SK-N-SH (cell line): ENCODE data around the gene G2E3. TPM values are rescaled to one million over a fixed set of nuclear protein-coding genes. Genes with fewer than 3 reads are reported as not detected.

Experiments used
- CTCF ChIA-PET: fragments of 300-600, 350-600 bp; formaldehyde crosslinking; extraction: SDS; loops from one replicate; lab custom pipeline; 2021; lab: Yijun Ruan, JAX
- POLR2A ChIA-PET: fragments of 350-600 bp; sonication (Branson Sonifier 250); formaldehyde crosslinking; extraction: SDS; loops from one replicate; lab custom pipeline; 2020; ENCODE audit warnings: antibody characterized with exemption, inconsistent platforms; lab: Yijun Ruan, JAX
- DNase-seq: peaks from one replicate; pipeline ENCODE4 v3.0.0; 2012
- H2AFZ ChIP-seq: fragments of 200-600 bp; sonication (generic); 2 replicates; pipeline ENCODE4 v1.8.1; 2016; ENCODE audit warnings: antibody characterized with exemption, mild to moderate bottlenecking, low read depth
- H3F3A ChIP-seq: fragments of 200-600 bp; sonication (generic); replicated peaks from 2 replicates; pipeline ENCODE3; 2016; ENCODE audit warnings: antibody characterized with exemption, mild to moderate bottlenecking; ENCODE audit not compliant: insufficient read depth
- H3K27ac ChIP-seq, 2 experiments: fragments of 200-500 bp in 1 of 2; fragments of 200-600 bp in 1 of 2; sonication (Bioruptor generic) in 1 of 2; sonication (generic), shearing (Covaris generic) in 1 of 2; 2 replicates each; pipeline versions ENCODE4 v1.5.1 to v1.6.1; 2014 to 2016; ENCODE audit warnings: low read depth in 2 of 2, inconsistent platforms in 1 of 2, low read length in 1 of 2, mild to moderate bottlenecking in 1 of 2, mixed read lengths in 1 of 2
- H3K27me3 ChIP-seq: fragments of 200-600 bp; sonication (generic), shearing (Covaris generic); 2 replicates; pipeline ENCODE4 v1.6.1; 2016; ENCODE audit warnings: mixed run types; ENCODE audit not compliant: insufficient read depth
- H3K36me3 ChIP-seq, 2 experiments: fragments of 200-500 bp in 1 of 2; fragments of 200-600 bp in 1 of 2; sonication (Bioruptor generic) in 1 of 2; sonication (generic) in 1 of 2; replicated peaks in 1 of 2; 2 replicates each; pipeline versions ENCODE3 to v1.5.1; 2014 to 2016; ENCODE audit warnings: low read length in 1 of 2, mild to moderate bottlenecking in 1 of 2; ENCODE audit not compliant: insufficient read depth in 2 of 2, control insufficient read depth in 1 of 2
- H3K4me1 ChIP-seq, 2 experiments: fragments of 200-500 bp in 1 of 2; fragments of 200-600 bp in 1 of 2; sonication (Bioruptor generic) in 1 of 2; sonication (generic), shearing (Covaris generic) in 1 of 2; 2 replicates each; pipeline versions ENCODE4 v1.5.1 to v1.6.1; 2014 to 2016; ENCODE audit warnings: low read depth in 1 of 2, low read length in 1 of 2, mixed run types in 1 of 2; ENCODE audit not compliant: insufficient read depth in 2 of 2, control insufficient read depth in 1 of 2
- H3K4me2 ChIP-seq: fragments of 200-600 bp; sonication (generic), shearing (Covaris generic); 2 replicates; pipeline ENCODE4 v1.6.1; 2017; ENCODE audit warnings: mixed run types
- H3K4me3 ChIP-seq, 2 experiments: fragments of 200-500 bp in 1 of 2; fragments of 200-600 bp in 1 of 2; sonication (Bioruptor generic) in 1 of 2; sonication (generic), shearing (Covaris generic) in 1 of 2; 2 replicates each; pipeline versions ENCODE4 v1.5.1 to v1.8.1; 2014 to 2016; ENCODE audit warnings: low read depth in 2 of 2, inconsistent platforms in 1 of 2, low read length in 1 of 2, mild to moderate bottlenecking in 1 of 2, mixed read lengths in 1 of 2, moderate library complexity in 1 of 2
- H3K79me2 ChIP-seq: fragments of 200-600 bp; sonication (generic); 2 replicates; pipeline ENCODE4 v1.8.1; 2017; ENCODE audit warnings: mild to moderate bottlenecking; ENCODE audit not compliant: insufficient read depth
- H3K9ac ChIP-seq: fragments of 200-600 bp; sonication (generic); 2 replicates; pipeline ENCODE4 v1.6.1; 2017; ENCODE audit warnings: mixed run types
- H3K9me2 ChIP-seq: fragments of 200-600 bp; sonication (generic); 2 replicates; pipeline ENCODE4 v1.6.1; 2017; ENCODE audit warnings: mixed run types
- H3K9me3 ChIP-seq: fragments of 200-600 bp; sonication (generic); 2 replicates; pipeline ENCODE4 v1.6.1; 2017; ENCODE audit warnings: mixed run types, mild to moderate bottlenecking, moderate library complexity
- H4K20me1 ChIP-seq: fragments of 200-600 bp; sonication (generic); 2 replicates; pipeline ENCODE4 v1.6.1; 2017; ENCODE audit warnings: mild to moderate bottlenecking, mixed run types; ENCODE audit not compliant: insufficient read depth
- EP300 ChIP-seq, 2 experiments: IDR thresholded peaks; 2 replicates each; pipeline versions ENCODE4 v1.4.0 to v1.6.1; 2012; ENCODE audit warnings: borderline replicate concordance in 1 of 2, low read depth in 1 of 2, low read length in 1 of 2
- GABPA ChIP-seq: IDR thresholded peaks from 2 replicates; pipeline ENCODE4 v1.4.0; 2012; ENCODE audit warnings: low read depth, mild to moderate bottlenecking
- MEF2A ChIP-seq: IDR thresholded peaks from 2 replicates; pipeline ENCODE4 v1.4.0; 2012; ENCODE audit warnings: low read depth, borderline replicate concordance
- POLR2AphosphoS5 ChIP-seq: IDR thresholded peaks from 2 replicates; pipeline ENCODE4 v1.6.1; 2012; ENCODE audit warnings: low read depth, low read length
- SMC3 ChIP-seq: IDR thresholded peaks from 2 replicates; pipeline ENCODE4 v1.6.1; 2012; ENCODE audit warnings: low read depth, low read length, improper control_type of control experiment
- TCF12 ChIP-seq: IDR thresholded peaks from 2 replicates; pipeline ENCODE4 v1.4.0; 2012
- WGBS: methylation state at CpG from one replicate; pipeline ENCODE4 v1.1.6; 2017; ENCODE audit warnings: low lambda C conversion rate; 5-methylcytosine and 5-hydroxymethylcytosine counted together
- polyA plus RNA-seq, 3 experiments: library from polyadenylated mRNA; depleted of rRNA; stranded (reverse); fragments of >200 nt; gene quantifications; 2 replicates each; pipeline ENCODE4 v1.2.3, GENCODE V29; 2012
- TF ChIP-seq, protein P1 (sequence below): fragments of 200-600 bp; sonication (generic); IDR thresholded peaks from 2 replicates; pipeline ENCODE4 v1.6.1; 2017; ENCODE audit warnings: antibody characterized with exemption, mild to moderate bottlenecking, moderate library complexity

Gene G2E3
- polyA plus RNA-seq, 1 of the 3 experiments (the other 2 are of a cell fraction): 2.9 TPM

DNA sequence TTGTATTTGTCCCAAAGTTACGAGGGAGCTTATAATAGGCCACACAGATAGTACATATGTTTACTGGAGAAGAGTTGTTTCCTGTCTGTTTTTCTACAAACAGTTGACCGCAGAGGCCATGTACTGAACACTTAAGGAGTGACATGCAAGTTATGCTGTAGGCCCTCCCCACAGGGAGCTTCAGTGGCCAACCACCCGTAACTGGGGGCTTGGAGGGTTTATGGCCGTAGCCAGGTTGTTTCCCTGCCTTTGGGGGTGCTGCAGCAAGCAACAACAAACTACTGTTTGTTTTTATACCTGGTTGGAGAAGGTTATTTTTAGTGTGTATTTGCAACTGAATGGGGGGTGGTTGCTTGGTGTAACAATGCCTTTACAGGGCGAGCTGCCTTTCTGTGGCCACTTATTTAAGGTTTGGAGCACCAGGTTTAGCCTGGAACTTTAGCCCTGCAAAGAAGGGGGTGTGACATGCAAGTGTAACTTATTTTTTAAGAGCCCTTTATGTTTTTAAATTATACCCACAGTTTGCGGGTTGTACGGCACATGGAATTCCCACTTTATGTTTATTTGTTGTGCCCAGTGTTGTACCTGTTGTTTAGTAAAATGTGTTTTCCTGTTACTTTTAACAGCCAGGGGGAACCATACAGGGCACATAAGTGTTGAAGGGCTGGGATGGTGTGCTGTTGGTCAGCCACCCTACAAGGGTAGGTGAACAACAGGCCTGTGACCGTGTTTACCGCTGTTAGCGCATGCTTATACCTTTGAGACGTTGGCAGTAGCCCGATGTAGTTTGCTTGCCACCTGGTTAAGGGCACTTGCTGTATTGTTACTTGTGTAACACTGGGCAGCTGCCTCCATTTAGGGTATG, 29.9 kb upstream of the G2E3 start:
- ChIA-PET CTCF (interaction anchor here (0.8 kb wide), 1 partner anchor 21 kb away, joined by 3 read pairs; no protein-coding TSS in a partner anchor), POLR2A (no interaction called here)
- Histone ChIP-seq H3K27me3 (no peaks in the 10 kb centered on the region), H3K27ac (no peak overlapping the region), H3K79me2 (no peaks in the 10 kb centered on the region), H3K4me2 (no peak overlapping the region), H2AFZ (no peak overlapping the region), H3K9ac (no peak overlapping the region), H3K4me3 (no peak overlapping the region), H3K9me2 (no peaks in the 10 kb centered on the region), H4K20me1 (no peaks in the 10 kb centered on the region), H3F3A (no peaks in the 10 kb centered on the region), H3K4me1 (no peaks in the 10 kb centered on the region), H3K36me3 (no peaks in the 10 kb centered on the region), H3K9me3 (no peaks in the 10 kb centered on the region)
- TF ChIP-seq EP300 (IDR thresholded peaks at IDR 0.05; ENCODE audit: borderline replicate concordance in 1 of 2, low read depth in 1 of 2, low read length in 1 of 2): no peak
- TF ChIP-seq, protein P1, sequence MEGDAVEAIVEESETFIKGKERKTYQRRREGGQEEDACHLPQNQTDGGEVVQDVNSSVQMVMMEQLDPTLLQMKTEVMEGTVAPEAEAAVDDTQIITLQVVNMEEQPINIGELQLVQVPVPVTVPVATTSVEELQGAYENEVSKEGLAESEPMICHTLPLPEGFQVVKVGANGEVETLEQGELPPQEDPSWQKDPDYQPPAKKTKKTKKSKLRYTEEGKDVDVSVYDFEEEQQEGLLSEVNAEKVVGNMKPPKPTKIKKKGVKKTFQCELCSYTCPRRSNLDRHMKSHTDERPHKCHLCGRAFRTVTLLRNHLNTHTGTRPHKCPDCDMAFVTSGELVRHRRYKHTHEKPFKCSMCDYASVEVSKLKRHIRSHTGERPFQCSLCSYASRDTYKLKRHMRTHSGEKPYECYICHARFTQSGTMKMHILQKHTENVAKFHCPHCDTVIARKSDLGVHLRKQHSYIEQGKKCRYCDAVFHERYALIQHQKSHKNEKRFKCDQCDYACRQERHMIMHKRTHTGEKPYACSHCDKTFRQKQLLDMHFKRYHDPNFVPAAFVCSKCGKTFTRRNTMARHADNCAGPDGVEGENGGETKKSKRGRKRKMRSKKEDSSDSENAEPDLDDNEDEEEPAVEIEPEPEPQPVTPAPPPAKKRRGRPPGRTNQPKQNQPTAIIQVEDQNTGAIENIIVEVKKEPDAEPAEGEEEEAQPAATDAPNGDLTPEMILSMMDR: no peak
- no peak for TF ChIP-seq MEF2A
- DNase-seq: no peak
- WGBS: 52% methylated on average over 12 of the region's 12 CpGs

DNA sequence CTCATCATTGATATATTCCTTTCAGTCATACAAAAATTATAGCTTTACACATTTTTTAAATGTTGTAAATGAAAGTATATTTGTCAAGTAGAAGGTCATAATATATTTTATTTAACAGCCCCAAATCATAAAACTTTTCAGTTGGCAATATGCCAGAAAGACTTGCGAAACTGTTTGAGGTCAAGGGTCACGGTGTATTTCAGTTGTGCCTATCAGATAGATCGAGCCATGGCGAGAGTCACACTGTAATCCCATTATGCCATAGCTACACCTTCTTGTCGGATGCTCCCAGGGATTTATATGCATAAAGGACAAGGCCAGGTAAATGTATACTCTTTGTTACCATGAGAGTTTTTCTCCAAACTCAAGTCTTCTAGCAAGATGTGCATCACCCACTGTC, 26.7 kb upstream of the G2E3 start:
- no peaks in the 10 kb centered on the region for H3K9me3 ChIP-seq
- TF ChIP-seq SMC3 (no peak), POLR2AphosphoS5 (no peak)
- DNase-seq: no peak
- no peak overlapping the region for H3K4me3 ChIP-seq
- H3K9me2 ChIP-seq: no peaks in the 10 kb centered on the region
- no peaks in the 10 kb centered on the region for H4K20me1 ChIP-seq
- no peaks in the 10 kb centered on the region for H3F3A ChIP-seq
- no peaks in the 10 kb centered on the region for H3K79me2 ChIP-seq
- H3K27ac ChIP-seq: no peak overlapping the region
- ChIA-PET CTCF (interaction anchor here (0.9 to 3.2 kb wide), 2 partner anchors 11 to 13 kb away, joined by 3 to 12 read pairs; no protein-coding TSS in a partner anchor), POLR2A (no interaction called here)
- no peaks in the 10 kb centered on the region for H3K4me1 ChIP-seq
- no peak overlapping the region for H3K4me2 ChIP-seq
- no peaks in the 10 kb centered on the region for H3K27me3 ChIP-seq
- 74% methylated on average over 5 of the region's 5 CpGs for WGBS
- no peak overlapping the region for H2AFZ ChIP-seq
- no peak overlapping the region for H3K9ac ChIP-seq
- H3K36me3 ChIP-seq: no peaks in the 10 kb centered on the region

DNA sequence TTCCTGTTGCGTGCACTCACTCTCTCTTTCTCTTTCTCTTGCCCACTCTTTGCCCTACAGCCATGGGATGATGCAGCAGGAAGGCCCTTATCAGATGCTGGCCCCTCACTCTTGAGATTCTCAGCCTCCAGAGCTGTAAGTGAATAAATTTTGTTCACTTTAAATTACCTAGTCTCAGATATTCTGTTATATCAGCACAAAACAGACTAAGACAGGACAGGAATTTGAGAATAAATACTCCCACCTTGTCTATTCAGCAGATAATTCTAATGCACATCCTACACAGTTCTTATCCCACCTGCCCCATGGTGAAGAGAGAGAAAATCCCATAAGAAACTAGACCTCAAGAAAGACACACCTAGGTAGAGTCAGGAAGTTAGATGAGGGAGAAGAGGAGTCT, 25.8 kb upstream of the G2E3 start:
- no peak overlapping the region for H3K4me2 ChIP-seq
- no peaks in the 10 kb centered on the region for H3K9me3 ChIP-seq
- 87% methylated on average over 1 of the region's 1 CpG for WGBS
- no peaks in the 10 kb centered on the region for H3K27me3 ChIP-seq
- H3K4me3 ChIP-seq: no peak overlapping the region
- TF ChIP-seq TCF12 (no peak), GABPA (no peak)
- H3K4me1 ChIP-seq: no peaks in the 10 kb centered on the region
- H4K20me1 ChIP-seq: no peaks in the 10 kb centered on the region
- H2AFZ ChIP-seq: no peak overlapping the region
- H3K36me3 ChIP-seq: no peaks in the 10 kb centered on the region
- H3K27ac ChIP-seq: no peak overlapping the region
- no peaks in the 10 kb centered on the region for H3F3A ChIP-seq
- POLR2A ChIA-PET: no interaction called here
- H3K79me2 ChIP-seq: no peaks in the 10 kb centered on the region
- no peaks in the 10 kb centered on the region for H3K9me2 ChIP-seq
- CTCF ChIA-PET: interaction anchor here (1.1 kb wide), 1 partner anchor 11 kb away, joined by 5 read pairs; no protein-coding TSS in a partner anchor
- H3K9ac ChIP-seq: no peak overlapping the region
- DNase-seq: no peak
